HG03442 (cell line): ENCODE data around the gene SYNJ2.

Experiments used
- ATAC-seq: cut with Tn5 transposase; IDR thresholded peaks from one replicate; pipeline ENCODE4 v1.9.1; 2021; ENCODE audit warnings: mild to moderate bottlenecking, moderate library complexity; ENCODE audit not compliant: unreplicated experiment

The SYNJ2 gene

DNA sequence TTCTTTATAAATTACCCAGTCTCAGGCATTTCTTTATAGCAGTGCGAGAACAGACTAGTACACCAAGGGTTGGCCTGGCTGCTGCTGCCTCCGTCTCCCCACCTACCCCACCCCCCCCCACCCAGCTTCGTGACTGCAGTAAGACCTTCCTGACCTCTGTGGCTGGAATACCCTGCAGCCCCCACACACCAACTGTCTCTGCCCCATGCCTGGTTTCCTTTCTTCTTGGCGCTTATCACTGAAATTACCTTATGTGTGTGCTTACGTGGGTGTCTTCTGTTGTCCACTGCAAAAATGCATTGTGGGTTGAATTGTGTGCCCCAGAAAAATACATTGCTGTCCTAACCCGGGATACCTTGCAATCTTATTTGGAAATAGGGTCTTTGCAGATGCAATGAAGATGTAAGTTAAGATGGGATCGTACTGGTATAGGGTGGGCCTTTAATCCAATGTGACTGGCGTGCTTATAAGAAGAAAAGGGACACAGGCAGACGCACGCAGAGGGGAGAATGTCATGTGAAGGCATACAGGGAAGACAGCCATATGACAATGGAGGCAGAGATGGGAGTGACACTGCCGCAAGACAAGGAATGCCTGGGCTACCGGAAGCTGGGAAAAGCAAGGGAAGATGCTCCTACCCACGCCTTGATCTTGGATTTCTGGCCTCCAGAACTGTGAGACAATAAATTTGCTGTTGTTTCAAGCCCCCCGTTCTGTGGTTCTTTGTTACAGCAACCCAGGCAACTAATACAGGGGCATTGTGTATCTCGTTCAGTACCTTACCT lies 15.4 kb downstream of the SYNJ2 start:
- ATAC-seq: no peak

DNA sequence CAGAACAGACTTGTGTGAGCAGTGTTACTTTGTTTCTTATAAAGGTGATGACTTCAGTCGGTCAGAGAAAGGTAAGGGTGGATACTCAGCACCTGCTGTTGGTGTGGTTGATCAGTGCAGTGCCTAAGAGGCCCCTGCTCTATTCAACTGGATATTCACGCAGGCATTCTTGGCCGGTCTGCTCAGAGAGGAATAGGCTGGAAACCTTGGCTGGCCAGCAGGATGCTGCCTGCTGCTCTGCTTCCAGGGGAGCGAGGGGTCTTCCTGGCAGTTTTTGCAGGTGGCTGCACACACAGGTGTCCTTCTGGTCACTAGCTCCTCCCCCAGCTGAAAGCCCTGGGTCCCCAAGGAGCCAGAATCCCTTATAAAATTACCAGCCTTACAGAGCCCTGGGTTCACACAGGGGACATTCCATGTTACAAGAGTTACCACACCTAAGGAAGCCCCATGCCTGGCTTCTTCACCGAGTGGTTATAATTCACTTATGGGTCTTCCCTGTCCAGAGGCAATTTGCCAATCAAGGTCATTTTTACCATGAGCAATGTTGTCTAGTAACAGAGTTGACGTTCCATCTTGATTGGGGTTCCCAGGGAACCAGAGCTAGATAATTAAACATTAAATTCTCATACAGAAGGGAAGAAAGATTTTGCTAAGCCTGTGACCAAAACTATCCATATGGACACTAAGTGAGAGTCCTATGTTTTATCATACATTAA lies 16.4 kb downstream of the SYNJ2 start:
- ATAC-seq: no peak

DNA sequence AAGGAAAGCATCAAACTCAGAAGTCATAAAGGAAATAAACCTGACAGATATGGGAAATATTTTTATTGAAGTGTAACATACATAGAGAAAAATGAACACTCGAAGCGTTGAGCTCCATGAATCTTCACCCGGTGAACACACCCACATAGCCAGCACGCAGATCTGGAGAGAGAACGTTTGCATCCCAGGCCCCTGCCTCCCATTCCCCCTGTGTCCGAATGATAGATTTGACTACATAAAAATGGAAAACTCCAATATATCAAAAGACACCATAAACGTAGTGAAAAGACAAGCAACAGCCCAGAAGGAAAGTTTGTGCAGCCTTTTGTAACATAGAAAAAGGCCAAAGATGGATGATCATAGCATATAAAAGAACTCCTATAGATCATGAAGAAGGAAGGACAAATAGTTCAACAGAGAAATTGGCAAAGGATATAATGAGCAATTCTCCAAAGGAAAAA lies 17.1 kb downstream of the SYNJ2 start:
- ATAC-seq: no peak

DNA sequence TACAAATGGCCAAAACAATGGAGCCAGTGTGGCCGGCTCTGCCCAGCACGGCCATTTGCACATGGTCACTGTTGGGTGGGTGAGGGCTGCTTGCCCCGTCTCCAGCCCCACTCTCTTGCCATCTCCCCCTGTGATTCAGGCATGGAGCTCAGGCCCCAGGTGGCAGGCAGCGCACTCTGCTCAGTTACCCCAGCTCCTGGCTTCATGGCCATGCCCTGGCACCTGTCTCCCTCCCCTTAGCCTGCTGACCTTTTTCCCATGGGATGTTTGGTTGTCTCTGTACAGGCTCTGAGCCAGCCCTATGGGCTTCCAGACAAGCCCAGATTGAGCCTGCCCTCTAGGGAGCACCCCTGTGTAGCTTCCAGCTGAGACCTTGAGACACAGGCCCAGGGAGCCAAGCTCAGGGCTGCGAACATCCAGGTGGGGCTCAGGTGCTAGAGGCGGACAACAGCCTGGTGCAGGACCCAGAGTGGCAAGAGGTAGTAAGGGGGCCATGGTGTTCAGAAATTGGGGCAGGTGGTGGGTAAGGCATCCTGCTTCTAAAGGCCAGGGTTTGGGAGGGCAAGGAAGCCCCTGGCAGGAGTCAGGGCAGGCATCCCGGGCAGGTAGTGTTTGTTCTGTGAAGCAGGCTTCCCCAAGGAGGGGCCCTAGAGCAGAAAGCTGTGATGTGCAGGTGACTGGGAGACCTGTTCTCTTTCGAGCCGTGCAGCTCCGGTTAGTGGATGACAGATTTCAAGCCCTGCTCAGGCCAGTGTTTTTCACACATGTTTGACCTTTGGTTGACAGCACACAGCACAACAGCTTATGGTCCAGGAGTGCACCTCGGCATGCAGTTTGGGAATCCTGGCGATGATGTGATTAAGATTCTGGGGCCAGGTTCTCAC lies 17.7 kb downstream of the SYNJ2 start:
- no peak for ATAC-seq

DNA sequence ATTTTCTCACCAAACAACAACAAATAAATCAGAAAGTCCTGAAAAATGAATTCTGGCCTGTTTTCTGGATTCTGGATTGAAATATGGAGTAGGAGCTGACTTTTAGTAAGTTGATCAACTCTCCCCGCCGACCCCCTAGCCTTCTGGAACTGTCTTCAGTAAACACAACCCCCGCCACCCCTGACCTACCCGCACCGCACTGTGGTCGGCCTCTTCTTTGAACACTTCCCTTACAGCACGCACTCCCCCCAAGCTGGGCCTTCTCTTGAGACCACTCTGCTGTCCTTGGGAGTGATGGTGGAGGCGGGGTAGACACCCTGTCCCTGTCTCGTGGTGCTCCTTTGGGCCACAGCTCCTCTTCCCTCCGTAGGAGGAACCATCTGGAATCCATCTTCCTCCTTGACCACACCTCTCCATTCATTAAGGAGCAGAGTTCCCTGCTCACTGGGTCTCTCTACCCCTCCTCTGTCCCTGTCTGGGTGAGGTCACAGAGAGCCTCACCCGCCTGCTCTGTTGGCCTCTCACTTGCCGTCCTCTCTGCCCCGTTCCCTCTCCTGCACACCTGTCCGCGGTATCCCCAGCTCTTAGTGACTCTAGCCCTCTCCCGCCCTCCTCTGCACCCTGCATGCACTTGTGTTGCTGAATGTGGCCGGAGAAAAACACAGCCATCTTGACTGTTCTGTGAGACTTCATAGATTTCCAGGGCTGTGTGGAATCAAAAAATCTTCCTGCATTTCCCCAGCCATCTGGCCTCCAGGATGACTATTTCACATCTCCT lies 19.1 kb downstream of the SYNJ2 start:
- ATAC-seq: no peak

DNA sequence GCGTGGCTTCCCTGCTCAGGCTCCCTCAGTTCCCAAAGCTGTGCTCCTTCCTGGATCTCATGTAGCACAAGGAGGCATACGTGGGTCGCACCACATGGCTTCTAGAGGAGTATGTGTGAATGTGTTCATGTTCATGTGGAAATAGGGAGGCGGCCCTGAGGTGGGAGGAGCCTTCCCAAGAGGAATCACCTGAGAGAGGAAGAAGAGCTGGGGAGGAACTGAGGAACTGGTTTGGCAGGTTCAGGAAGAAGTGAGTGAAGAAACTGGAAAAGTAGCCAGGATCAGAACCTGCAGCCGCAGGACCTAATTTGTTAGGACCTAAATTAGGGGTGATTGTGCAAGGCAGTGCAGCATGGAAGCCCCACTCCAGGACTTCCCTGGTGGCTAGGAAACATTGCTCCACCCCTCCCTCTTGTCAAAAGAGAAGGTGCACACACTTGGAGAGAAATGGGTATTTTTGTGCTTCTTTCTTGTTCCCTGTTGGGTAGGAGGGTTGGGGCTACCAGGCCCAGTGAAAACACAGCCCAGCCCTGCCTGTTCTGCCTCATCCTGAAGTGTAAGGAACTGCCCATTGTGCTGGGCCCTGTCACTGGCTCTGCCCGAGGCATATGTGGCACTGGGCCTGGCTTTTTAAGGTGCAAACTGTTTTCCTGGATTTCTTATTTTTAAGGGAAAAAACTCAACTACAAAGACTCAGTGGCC lies 20.7 kb downstream of the SYNJ2 start:
- no peak for ATAC-seq

DNA sequence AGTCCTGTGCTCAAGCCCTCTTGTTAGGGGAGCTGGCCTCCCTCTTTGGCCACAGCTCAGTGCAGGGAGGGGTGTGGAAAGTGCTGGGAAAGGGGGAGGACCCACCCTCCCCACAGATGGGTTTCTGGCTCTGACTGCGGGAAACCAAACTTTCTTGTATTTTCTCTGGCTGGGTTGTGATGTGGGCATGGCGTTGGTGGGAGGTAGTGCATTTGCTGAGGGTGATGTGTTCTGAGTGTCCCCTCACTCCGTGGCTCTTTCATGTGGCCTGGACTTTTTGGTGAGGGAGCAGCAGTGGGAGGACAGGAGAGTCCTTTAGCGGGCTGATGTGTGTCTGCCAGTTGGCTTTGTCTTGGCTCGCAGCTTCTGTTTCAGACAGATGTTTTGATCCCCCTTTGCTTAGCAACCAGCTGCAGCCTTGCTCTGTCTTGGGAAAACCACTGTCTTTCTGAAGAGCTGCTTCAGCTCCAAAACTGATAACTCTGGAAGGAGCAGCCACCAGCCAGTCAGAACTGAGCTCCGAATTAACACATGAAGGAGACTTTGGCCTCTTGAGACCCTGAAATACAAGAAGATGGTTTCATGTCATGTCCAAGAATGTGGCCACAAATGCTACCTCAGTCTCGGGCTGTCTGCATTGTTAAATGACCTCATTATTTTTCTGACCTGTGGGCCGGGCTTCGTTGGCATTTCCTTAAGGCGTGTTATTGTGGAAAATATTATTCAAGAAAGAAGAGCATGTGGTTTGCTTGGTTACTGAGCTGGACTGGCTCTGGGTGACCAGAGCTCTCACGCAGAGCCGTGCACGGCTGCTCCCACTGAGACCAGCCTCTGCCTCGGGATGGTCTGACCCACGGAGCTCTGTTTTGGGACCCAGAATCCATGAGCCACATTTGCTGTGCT lies 21.5 kb downstream of the SYNJ2 start:
- no peak for ATAC-seq

DNA sequence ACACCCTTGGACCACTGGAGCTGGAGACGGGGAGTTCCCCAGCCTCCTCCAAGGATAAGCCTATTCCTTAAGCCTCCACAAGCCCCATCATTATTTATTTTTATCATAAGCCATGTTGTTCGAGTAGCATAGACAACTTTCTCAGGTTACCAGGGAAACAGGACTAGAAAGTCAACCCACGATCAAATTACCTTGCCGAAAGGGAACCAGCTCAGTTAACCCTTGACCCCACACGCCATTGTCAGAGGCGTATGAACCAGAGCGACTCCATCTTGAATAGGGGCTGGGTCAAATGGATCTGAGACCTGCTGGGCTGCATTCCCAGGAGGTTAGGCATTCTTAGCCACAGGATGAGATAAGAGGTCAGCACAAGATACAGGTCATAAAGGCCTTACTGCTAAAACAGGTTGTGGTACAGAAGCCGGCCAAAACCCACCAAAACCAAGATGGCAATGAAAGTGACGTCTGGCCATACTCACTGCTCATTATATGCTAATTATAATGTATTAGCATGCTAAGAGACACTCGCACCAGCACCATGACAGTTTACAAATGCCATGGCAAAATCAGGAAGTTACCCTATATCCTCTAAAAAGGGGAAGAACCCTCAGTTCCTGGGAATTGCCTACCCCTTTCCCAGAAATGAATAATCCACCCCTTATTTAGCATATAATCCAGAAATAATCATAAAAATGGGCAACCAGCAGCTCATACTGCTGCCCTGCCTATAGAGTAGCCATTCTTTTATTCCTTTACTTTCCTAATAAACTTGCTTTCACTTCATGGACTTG lies 22.4 kb downstream of the SYNJ2 start:
- ATAC-seq: no peak

DNA sequence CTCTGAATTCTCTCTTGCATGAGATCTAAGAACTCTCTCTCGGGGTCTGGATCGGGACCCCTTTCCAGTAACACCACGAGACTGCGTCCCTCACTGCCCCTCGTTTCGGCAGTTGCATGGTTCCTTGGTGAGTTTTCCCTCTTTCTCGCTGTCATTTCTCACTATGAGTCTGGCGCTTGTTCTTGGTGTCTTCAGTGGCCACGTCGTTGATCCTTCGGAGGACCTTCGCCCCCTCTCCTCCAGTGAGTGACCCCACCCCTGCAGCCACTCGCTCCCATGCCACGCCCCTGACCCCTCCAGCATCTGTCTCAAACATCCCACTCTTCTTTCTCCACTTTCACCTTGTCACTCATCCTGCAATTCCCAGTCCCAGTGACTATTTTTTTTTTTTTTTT lies 23.0 kb downstream of the SYNJ2 start:
- no peak for ATAC-seq

DNA sequence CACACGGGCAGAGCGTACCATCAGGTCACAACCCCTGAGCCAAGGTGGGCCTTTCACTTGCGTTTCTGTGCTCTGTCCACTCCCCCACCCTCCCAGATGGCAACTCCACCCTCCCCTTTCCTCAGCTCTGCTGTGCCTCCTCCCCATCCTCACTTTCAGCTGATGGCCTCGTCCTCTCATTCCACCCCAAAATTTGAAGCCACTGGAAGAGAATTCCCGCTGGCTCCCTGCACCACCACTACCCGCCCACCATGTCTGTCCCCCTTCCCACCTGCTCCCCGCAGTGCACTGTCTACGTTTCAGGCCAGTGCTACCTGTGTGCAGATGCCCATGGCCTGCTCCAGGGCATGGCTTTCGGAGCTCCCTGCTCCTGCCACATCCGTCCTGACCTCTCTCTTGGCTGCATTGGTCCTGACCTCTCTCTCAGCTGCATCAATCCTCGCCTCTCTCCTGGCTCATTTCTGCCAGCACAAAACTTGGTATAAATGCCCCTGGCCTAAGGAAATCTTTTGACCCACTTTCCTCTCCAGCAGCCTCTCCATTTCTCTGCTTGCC lies 24.0 kb downstream of the SYNJ2 start:
- no peak for ATAC-seq

DNA sequence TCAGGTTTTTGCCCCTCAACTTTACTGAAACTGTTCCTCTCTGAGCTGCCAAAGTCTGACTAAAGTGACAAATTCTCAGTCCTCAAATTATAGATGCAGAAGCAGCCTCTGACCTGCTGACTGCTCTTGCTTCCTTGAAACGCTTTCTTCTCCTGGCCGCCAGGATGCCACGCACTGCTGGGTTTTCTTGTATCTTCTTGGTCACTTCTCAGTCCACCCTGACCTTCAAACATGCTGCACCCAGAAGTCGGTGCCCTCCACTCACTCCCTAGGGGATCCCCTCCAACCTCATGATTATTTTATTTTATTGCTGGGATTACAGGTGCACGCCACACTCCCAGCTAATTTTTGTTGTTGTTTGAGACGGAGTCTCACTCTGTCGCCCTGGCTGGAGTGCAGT lies 24.7 kb downstream of the SYNJ2 start:
- ATAC-seq: no peak

DNA sequence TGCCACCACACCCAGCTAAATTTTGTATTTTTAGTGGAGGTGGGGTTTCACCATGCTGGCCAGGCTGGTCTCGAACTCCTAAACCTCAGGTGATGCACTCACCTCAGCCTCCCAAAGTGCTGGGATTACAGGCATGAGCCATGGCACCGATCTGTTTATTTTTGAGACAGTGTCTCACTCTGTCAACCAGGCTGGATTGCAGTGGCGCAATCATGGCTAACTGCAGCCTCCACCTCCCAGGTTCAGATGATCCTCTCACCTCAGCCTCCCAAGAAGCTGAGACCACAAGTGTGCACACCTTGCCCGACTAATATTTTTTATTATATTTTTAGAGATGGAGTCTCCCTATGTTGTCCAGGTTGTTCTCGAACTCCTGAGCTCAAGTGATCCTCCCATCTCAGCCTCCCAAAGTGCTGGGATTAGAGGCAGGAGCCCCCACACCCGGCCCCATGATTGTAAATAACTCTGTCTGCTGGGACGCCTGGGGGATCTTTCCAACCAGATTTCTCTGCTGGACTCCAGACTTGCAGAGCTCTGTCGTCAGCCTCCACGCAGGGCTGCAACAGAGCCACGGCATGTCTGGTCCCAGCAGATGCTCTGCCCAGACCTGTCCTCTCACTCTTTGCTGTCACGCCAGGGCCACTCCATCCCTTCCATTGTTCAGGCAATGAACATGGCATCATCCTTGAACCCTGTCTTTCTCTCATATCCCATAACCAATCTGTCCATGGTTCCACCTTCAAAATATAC lies 25.3 kb downstream of the SYNJ2 start:
- ATAC-seq: no peak

DNA sequence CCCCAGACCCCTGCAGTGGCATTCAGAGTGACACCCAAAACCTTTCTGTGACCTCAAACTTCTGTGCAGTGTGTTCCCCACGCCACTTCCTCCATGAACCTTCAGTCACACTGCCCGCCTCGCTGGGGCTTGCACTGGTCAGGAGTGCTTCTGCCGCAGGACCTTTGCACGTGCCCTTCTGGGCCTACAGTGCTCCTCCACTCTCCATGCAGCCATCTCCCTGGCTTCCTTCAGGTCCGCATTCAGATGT lies 27.1 kb downstream of the SYNJ2 start:
- no peak for ATAC-seq

DNA sequence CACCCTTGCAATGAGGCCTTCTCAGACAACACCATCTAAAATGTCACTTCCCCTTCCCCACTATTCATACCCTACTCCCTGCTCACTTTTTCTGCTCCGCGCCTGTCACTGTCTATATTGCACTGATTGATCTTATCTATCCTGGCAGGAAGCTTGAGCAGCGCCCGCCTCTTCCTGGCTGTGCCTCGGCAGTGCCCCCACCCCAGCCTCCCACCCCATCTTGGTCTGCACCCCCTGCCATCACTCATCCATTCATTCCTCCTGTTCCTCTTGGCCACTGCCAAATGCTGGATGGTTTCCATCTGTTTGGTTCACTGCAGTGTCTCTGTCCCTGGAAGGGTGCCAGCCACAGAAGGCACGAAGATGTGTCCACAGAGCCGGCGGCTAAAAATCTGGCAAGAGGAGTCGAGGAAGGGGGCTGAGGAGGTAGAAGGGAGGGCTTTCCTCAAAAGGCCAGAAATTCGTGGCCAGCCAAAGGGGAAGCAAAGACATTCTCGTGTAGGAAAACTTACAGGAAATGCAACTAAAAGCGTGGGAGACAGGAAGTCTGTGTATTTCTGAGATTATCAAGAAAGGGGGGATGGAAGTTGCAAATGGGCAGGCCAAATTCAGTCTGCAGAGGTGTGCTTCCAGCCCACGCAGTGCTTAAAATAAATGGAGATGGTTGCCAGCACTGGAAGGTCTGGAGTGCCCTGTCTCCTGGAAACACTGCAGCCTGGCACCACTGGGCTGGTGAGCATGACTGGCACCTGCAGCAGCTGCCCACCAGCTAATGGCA lies 27.6 kb downstream of the SYNJ2 start:
- ATAC-seq: no peak

DNA sequence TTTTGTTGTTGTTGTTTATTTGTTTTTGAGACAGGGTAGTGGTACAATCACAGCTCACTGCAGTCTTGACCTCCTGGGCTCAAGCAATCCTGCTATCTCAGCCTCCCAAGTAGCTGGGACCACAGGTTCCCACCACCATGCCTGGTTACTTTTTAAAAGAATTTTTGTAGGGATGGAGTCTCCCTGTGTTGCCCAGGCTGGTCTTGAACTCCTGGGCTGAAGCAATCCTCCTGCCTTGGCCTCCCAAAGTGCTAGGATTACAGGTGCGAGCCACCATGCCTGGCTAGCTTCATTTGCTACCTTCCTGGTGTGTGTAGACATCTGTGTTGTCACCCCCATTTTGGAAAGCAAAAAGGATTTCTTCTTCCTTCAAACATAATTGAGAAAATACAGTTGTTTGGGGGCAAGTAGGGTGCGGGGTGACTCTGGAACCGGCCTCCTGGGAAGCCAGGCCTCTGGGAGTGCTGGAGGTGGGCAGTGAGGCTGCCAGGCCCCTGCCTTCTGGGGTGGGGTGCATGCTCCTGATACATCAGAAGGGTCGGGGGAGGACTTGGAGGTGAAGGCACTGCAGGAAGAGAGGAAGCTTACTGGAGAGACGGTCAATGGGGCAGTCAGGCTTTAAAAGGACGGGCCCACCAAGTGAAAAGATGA lies 28.4 kb downstream of the SYNJ2 start:
- ATAC-seq: no peak
